Kidney glomerular epithelial cell (primary cell): ENCODE data around the gene CCDC17.
"Not testable (repeated sequence)": the region's sequence is repeated elsewhere in the genome, so short reads cannot be mapped to it uniquely, and the experiment has no call there.

Experiments used
- DNase-seq: peaks from one replicate; lab custom pipeline; 2025; lab: John Stamatoyannopoulos, UW

The CCDC17 gene

GRCh38 chr1:45621895-45622523 lies 1.8 kb downstream of the CCDC17 start:
- DNase-seq: no peak

DNA sequence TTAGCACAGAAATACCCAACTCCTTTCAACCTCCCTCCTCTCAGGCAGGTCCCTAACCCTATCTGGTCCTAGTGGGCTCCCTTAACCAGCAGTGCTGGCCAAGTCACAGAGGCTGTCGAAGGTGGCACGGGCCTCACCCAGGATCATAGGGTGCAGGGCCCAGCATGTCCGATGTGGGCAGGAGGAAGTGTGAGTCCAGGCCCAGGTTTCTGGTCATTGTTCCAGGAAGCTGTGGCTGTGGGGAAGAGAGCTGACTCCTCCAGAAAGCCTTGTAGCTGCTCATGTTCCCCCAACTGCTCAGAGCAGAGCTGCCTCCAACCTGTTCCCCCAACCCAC lies 2.4 kb downstream of the CCDC17 start:
- DNase-seq: no peak

- no peak for DNase-seq
Measured at GRCh38 chr1:45620588-45621500, 3.0 kb downstream of the CCDC17 start.

DNA sequence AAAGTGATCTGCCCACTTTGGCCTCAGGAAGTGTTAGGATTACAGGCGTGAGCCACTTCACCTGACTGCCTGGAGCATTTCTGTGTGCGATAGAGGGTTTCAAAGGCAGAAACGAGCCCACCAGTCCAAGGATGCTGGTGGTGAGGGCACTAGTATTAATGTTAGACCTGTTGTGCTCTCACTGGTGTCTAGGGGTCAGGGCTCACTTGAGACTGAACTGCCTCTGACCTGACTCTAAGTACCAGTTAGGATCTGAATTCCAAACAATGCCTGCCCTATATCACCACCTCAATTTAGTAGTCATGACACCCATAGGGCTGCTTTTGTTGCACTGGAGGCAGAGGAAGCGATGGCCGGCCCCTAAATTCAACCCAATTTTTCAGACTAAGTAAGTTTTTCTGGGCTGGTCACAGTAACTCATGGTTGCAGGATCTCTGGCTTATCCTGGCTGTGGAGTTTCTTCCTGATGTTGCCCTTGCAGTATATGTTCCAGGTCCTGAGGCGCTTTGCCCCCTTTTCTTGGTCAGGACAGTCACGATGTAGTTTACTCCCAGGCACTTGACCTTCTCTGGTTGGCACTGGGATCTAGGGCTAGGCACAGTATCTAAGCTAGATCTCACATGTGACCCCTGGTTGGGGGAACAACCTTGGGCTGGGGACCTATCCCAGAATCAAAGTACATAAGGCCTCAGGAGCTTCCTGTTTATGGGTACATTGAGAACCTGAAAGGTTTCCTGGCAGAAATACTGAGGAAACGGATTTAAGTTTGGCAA lies 4.5 kb downstream of the CCDC17 start:
- no peak for DNase-seq

- no peak for DNase-seq
Measured at GRCh38 chr1:45617618-45618017, 6.2 kb downstream of the CCDC17 start.

- no peak for DNase-seq
Measured at GRCh38 chr1:45615885-45616284, 8.0 kb downstream of the CCDC17 start.

- DNase-seq: no peak
Measured at GRCh38 chr1:45612941-45613579, 10.8 kb downstream of the CCDC17 start.

GRCh38 chr1:45610589-45611226 lies 13.1 kb downstream of the CCDC17 start:
- no peak for DNase-seq

DNA sequence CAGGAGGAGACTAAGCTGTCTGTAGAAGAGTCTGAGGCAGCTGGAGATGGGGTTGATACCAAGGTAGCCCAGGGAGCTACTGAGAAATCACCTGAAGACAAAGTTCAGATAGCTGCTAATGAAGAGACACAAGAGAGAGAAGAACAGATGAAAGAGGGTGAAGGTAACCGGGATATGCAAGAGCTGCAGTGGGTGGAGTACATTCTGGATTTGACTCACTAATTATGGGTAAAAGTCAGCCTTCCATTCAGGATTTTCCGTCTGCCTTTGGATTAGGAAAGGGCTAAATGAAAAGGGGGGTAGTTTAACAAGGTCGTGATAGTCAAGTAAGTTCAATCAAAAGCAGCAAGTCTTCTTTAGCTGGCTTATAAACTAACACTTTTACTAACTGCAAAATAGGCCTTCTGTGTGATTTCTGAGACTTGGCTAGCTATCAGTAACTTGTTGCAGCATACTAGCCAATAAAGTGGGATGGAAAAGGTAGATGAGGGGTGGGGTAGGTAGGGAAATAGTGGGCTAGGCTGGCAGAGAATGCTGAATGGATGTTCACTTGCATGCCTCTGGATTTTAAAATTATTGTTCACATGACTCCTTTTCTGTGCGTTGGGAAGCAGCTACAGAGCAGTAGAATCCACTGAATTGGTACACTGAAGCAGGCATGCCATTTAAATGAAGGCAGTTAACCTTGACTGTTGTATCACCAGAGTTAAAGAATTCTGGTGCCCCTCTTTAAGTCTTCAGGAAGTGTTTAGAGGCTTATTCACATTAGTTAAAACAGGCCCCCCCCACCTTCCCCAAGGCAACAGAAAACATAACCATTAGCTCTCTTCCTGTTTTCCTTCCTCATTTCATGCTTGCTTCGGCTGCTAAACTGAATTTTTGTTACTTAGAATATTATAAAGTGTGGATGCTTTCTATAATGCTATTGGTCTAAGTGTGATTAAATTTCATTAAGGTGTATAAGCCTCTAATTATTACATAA lies 15.4 kb downstream of the CCDC17 start:
- no peak for DNase-seq

DNA sequence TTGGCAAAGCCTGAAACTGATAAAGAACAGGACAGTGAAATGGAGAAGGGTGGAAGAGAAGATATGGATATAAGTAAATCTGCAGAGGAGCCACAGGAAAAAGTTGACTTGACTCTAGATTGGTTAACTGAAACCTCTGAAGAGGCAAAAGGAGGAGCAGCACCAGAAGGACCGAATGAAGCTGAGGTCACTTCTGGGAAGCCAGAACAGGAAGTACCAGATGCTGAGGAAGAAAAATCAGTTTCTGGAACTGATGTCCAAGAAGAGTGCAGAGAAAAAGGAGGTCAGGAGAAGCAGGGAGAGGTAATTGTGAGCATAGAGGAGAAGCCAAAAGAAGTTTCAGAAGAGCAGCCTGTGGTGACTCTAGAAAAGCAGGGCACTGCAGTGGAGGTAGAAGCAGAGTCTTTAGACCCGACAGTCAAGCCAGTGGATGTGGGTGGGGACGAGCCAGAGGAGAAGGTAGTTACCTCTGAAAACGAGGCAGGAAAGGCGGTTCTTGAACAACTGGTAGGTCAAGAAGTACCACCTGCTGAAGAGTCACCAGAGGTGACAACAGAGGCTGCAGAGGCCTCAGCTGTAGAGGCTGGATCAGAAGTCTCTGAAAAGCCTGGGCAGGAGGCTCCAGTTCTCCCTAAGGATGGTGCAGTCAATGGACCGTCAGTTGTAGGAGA lies 16.3 kb downstream of the CCDC17 start:
- no peak for DNase-seq

DNA sequence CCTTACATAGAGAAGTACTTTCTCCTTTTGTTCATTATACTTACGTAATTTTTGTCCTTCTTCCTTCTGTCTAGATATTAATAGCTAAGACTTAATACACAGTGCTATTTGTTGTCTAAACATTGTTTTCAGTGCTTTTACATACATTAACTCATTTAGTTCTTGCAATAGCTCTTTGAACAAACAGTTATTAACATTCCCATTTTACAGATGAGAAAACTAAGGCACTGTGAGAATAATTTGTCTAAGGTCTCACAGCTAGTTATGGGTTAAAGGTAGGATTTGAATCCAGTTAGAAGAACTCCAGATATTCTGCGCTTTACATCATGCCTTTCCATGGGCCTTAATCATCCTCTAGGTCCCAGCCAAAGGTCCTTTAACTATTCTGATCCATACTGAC lies 19.6 kb downstream of the CCDC17 start:
- no peak for DNase-seq

DNA sequence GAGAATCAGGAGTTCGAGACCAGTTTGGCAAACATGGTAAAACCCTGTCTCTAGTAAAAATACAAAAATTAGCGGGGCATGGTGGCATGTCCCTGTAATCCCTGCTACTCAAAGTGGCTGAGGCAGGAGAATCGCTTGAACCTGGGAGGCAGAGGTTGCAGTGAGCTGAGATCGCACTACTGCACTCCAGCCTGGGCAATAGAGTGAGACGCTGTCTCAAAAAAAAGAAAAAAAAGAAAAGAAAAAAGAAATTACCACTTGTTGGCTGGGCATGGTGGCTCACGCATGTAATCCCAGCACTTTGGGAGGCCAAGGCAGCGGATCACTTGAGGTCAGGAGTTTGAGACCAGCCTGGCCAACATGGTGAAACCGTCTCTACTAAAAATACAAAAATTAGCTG lies 27.1 kb downstream of the CCDC17 start:
- DNase-seq: not testable (repeated sequence)

- DNase-seq: no peak
Measured at GRCh38 chr1:45594412-45594811, 29.4 kb downstream of the CCDC17 start.

DNA sequence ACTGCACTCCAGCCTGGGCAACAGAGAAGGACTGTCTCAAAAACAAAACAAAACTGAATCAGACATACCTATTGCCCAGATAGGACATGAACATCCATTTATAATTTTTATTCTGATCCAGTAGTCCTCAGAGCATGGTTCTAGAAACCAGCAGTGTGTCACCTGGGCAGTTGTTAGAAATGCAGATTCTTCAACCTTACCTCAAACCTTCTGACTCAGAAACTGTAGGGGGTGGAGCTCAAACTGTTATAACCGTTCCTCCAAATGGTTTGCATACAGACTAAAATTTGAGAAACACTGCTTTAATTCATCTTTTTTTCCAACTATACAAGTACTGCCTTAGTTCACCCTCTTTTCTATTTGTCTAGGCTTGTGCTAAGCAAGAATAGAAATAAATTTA lies 34.0 kb downstream of the CCDC17 start:
- DNase-seq: peak; percentile 2

GRCh38 chr1:45586769-45587168 lies 37.1 kb downstream of the CCDC17 start:
- no peak for DNase-seq

DNA sequence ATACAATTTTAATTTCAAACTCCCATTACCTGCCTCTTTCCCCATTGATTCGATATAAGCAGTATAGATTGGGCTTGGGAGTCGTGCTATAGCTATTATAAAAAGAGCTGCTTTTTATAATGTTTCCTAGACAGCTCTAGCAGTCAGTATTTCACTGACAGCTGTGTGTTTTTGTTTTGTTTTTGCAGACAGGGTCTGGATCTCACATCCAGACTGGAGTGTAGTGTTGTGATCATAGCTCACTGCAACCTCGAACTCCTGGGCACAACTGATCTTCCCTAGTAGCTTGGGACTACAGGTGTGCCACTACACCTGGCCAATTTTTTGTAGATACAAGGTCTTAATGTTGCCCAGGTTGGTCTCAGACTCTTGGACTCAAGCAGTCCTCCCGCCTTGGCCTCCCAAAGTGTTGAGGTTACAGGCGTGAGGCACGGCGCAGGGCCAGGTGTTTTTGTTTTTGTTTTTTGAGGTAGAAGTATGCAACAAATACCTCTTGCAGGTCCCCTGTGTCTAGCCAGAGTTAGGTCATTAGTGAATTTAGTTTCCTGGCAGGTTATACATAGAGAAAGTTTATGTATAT lies 38.3 kb downstream of the CCDC17 start:
- DNase-seq: no peak

DNA sequence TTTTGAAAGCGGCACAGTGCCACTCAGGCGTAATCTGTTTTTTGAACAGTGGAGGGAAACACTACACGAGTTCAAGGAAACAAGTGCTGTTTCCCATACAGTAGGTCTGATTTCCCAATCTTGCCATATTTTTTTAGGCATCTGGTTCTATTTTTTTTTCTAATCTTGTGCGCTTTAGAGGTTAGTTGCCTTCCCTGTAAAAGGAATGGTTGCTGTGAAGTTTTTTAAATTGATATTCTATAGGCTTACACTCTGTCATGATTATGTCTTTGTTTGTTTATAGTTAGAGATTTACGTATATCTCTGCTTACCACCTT lies 38.8 kb downstream of the CCDC17 start:
- no peak for DNase-seq

DNA sequence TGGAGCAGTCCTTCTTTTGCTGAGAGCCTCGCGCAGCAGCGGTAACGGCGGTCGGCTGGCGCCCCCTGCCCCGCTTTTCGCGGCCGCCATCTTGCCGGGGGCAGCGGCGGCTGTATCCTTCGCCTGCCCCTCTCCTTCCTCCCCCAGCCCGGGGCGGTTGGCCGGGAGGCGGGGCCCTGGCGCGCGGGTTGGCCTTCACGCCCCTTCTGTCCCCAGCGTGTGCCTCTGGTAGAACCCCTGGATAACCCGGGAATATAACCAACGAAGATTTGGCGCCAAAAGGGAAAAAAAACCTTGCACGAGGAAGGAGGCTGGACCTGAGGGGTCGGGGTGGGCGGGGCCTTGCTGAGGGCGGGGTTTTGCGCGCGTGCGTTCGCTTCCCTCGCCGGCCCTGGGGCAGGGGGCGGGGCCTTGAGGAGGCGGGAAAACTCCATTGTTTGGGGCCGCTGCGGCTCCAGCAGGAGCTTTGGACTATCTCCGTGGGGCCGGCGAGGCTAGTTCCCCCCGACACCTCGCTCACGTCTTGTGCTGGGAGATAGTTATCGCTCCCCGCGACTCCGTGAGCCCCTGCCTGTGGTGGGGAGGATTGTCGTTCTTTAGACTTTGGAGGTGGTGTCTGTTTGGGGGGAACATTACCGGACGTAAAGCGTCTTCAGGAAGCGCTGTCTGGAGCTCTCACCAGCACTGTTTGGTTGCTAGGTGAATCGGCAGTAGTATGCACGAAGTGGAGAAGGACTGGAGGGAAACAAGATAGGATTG lies 39.3 kb downstream of the CCDC17 start:
- peak; percentile 78 for DNase-seq
